ENCODE results near the gene MAML3. TPM values are rescaled to one million over a fixed set of nuclear protein-coding genes. Genes with fewer than 3 reads are reported as not detected.

MAML3 gene
- total and polyA plus RNA-seq, 2 experiments from 2014 or later = 1.7 to 6.5 TPM

GRCh38 chr4:140096483-140096861, 57.5 kb downstream of the MAML3 start (continued):
- TF ChIP-seq ETS1 (IDR thresholded peaks at IDR 0.05) = no peak
- TF ChIP-seq ZNF331 (CRISPR knock-in tag; IDR thresholded peaks at IDR 0.05; ENCODE audit: low read depth) = no peak

- peak overlapping the region; percentile 60; the same call in 1 of the 2 replicates for H3K4me2 ChIP-seq
- Mint-ChIP-seq H3K27me3 (ENCODE audit: insufficient read depth, low read depth, poor library complexity) (peaks cover 2% of the 10 kb centered on the region), H3K9me3 (no peaks in the 10 kb centered on the region), H3K27ac (no peak overlapping the region; the same call in 1 of the 2 replicates), H3K36me3 (ENCODE audit: low read depth) (no peaks in the 10 kb centered on the region), H3K4me3 (no peak overlapping the region), H3K4me1 (peaks cover 49% of the 10 kb centered on the region)
- no peaks in the 10 kb centered on the region; the same call in 1 of the 2 replicates for H3K9me2 ChIP-seq (ENCODE audit: insufficient read depth)
- ATAC-seq (no peak), DNase-seq (ENCODE audit: low spot score) (no peak)
- H3K36me3 ChIP-seq (ENCODE audit: insufficient read depth) = no peaks in the 10 kb centered on the region
- peaks cover 45% of the 10 kb centered on the region for H3K4me1 ChIP-seq (ENCODE audit: insufficient read depth)
- H3K4me3 ChIP-seq = no peak overlapping the region
- H3K27ac ChIP-seq (ENCODE audit: low read depth) = no peak overlapping the region
- H4K20me1 ChIP-seq (replicated peaks; ENCODE audit: insufficient read depth) = no peaks in the 10 kb centered on the region
- no peaks in the 10 kb centered on the region for H3K79me2 ChIP-seq (replicated peaks; ENCODE audit: insufficient read depth)
- H3K27me3 ChIP-seq (ENCODE audit: insufficient read depth) = no peaks in the 10 kb centered on the region
- 0 out of 2 replicates have a peak, but pooled peaks cover 5% of the 10 kb centered on the region for H3F3A ChIP-seq (replicated peaks; ENCODE audit: low read depth)
- TF ChIP-seq EZH2phosphoT487 (IDR thresholded peaks at IDR 0.05; ENCODE audit: unreplicated experiment) (no peak), JUNB (IDR thresholded peaks at IDR 0.05; ENCODE audit: unreplicated experiment) (no peak)
- no peak overlapping the region for H2AFZ ChIP-seq
Measured at GRCh38 chr4:140095694-140096482, 58.1 kb downstream of the MAML3 start.

- ATAC-seq (peak; percentile 79), DNase-seq (ENCODE audit: low spot score) (peak; percentile 57)
- TF ChIP-seq ETS1 (IDR thresholded peaks at IDR 0.05) (no peak), ZNF462 (CRISPR knock-in tag; IDR thresholded peaks at IDR 0.05) (0 out of 2 replicates have a peak, but pooled peaks have one; percentile 11), STAT1 (IDR thresholded peaks at IDR 0.05; ENCODE audit: unreplicated experiment) (no peak), CREB1 (CRISPR knock-in tag; IDR thresholded peaks at IDR 0.05; ENCODE audit: low read depth) (peak; percentile 41)
- Mint-ChIP-seq H3K9me3 (no peaks in the 10 kb centered on the region), H3K4me1 (peaks cover 52% of the 10 kb centered on the region), H3K27ac (no peak overlapping the region), H3K36me3 (ENCODE audit: low read depth) (no peaks in the 10 kb centered on the region), H3K27me3 (ENCODE audit: insufficient read depth, low read depth, poor library complexity) (peaks cover 2% of the 10 kb centered on the region), H3K4me3 (no peak overlapping the region)
- Histone ChIP-seq H3K36me3 (ENCODE audit: insufficient read depth) (no peaks in the 10 kb centered on the region), H3K9me2 (ENCODE audit: insufficient read depth) (no peaks in the 10 kb centered on the region; the same call in 1 of the 2 replicates), H3K79me2 (replicated peaks; ENCODE audit: insufficient read depth) (no peaks in the 10 kb centered on the region), H3F3A (replicated peaks; ENCODE audit: low read depth) (0 out of 2 replicates have a peak, but pooled peaks cover 5% of the 10 kb centered on the region), H3K4me1 (ENCODE audit: insufficient read depth) (peaks cover 45% of the 10 kb centered on the region), H3K27me3 (ENCODE audit: insufficient read depth) (no peaks in the 10 kb centered on the region), H3K27ac (ENCODE audit: low read depth) (no peak overlapping the region), H2AFZ (no peak overlapping the region), H4K20me1 (replicated peaks; ENCODE audit: insufficient read depth) (no peaks in the 10 kb centered on the region), H3K4me2 (peak overlapping the region; percentile 60), H3K4me3 (0 out of 2 replicates have a peak overlapping the region, but pooled peaks have one; percentile 26)
Measured at GRCh38 chr4:140094438-140095420, 59.3 kb downstream of the MAML3 start.
